ENCODE measurements around the gene GSTA5.
"Not testable (repeated sequence)": the region's sequence is repeated elsewhere in the genome, so short reads cannot be mapped to it uniquely, and the experiment has no call there.

Gene GSTA5

DNA sequence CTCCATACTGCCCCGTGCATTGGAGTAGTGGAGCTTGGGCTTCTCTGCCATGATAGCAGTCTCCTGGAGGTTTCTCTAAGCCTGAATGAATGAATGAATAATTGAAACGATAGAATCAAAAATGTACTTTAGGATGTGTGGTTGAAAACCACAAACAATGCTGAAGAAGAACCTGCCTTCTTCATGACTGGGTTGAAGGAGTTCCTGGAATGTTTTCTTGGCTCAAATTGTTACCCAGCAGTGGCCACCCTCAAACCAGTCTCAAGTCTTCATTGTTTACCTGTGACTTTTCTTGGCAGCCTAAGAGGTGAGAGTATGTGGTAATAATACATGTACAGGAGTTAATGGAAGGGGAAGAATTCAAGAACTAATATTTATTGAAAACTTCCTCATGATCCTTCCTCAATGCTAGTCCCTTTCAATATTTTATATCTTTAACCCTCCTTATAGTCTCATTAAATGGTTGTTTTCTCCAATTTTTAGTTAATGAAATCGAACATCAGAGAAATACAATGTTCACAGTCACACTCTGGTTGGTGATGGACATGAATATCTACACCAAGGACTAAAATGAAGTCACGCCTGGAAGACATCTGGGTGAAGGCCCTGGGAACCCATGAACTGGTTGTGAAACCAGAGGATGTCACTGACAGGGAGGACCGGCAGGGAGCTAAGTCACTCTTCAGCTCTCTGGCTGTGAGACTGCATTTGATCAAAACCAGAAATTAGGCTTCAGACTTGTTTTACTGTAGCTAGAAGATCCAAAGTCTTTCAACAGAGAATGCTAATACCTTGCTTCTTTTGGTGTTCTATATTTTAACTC is at the start of gene GSTA5:
Gene GSTA5 (minus strand): TSS at position 51 of the 823 bp plus-strand sequence.
- no peak for DNase-seq

DNA sequence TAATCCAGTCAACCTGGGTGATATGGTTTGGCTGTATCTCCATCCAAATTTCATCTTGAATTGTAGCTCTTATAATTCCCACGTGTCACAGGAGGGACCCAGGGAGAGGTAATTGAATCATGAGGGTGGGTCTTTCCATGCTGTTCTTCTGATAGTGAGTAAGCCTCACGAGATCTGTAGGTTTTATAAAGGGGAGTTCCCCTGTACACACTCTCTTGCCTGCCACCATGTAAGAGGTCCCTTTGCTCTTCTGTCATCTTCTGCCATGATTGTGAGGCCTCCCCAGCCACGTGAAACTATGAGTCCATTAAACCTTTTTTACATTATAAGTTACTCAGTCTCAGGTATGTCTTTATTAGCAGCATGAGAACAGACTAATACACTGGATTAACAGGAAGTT is 49.4 kb upstream of the GSTA5 start:
- DNase-seq = no peak

DNA sequence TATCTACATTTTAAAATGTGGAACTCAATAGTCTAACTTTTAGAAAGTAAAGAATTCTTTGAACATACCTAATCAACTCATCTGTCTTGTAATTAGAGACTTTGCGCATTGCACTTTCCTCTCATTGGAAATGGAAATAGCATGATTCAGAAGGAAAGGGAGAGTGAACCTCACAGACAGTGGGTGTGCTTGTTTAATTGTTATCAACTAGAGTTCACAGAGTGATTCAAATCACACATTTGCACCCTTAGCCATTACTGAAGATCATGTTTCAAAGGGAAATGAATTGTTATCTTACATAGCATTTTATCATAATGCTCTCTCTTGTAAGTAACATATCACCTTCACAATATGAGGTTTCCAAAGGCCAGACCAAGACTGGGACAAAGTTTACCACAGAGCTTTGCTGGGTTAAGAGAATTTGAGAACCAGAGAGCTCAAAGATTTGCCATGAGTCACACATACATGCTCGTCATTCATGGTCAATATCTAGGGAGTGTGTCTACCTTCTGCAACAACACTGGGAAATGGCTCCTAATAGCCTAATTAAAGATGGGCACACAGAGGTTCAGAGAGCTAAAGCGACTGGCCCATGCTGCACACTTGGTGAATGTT is 47.4 kb upstream of the GSTA5 start:
- no peak for DNase-seq

DNA sequence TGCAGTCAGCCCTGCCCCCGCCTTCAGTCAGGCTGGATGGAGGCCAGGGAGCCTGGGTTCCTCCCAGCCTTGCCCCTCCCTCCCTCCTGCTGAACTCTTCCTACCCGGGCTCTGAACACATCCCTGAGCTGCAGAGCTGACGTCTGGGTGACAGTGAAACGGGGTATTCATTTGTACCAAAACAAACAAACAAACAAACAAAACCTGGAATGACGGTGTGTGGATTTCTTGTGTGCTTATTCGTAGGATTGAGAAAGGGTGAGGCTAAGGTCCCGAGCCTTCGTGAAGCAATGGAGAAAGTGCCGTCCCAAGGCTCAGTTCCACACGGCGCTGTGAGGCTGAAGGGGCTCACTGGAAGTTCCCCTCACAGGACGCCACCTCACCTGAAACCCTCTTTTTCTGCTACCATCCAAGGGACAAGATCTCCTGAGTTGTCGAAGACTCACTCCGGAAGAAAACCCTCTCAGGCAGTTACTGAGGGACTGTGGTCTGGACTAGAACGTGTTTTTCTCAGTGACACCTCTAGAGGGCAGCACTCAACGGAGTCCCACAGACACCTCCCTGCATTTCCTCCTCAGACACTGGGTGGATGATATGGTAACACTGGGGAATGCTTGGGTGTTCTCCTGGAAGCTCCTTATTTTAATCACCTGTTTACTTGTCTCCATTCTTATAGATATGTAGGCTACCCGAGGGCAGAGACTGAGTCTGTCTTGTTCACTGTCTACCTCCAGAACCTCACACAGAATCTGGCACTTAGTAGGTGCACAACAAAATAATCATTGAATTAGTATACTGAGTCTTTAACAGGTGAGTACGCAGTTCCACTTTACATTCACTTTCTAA is 41.6 kb upstream of the GSTA5 start:
- DNase-seq = peak; percentile 21 to 55

DNA sequence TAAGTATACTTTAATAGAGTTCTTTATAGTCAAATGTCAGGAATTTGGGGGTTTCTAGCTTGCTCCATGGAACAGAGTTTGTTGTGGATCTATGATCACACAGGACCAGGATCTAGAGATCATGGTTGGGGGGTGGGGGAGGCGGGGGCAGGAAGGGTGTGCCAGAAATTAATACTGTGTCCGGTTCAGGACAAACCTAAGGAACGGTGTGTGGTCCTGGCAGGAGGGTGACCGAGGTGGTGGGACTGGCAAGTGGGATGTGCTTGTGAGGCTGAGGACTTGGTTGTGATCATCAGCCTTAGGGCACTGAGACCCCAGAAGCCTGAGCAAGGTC is 41.0 kb upstream of the GSTA5 start:
- DNase-seq = no peak

DNA sequence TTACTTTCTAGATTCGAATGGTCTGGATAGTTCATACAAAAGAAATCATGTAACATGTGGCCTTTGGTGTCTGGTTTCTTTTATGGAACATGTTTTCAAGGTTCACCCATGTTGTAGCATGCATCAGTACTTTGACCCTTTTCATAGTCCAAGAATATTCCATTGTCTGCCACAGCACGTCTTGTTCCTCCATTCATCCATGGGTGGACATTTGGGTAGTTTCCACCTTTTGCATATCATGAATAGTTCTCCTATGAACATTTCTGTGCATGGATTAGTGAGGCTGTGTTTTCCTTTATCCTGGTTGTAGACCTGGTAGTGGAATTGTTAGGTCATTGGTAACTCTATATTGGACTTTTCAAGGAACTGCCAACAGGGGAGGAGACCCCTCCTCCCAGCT is 37.2 kb upstream of the GSTA5 start:
- no peak for DNase-seq

DNA sequence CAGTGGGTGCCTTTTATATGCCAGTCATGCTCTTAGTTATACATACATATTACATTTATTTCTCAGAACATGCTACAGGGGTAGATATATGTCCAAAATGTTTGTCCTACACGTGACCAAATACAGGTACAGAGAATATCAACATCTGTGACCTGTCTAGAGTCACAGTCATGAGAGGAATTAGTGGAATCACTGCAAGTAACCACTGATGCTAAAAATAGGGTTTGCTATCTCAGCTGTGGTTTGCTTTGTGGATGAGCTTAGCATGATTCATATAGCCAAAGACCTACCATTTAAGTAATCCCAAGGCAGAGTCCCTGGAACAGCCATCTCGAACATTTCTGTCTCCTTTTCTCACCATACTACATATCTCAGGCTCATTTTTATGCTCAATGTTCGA is 36.6 kb upstream of the GSTA5 start:
- no peak for DNase-seq

DNA sequence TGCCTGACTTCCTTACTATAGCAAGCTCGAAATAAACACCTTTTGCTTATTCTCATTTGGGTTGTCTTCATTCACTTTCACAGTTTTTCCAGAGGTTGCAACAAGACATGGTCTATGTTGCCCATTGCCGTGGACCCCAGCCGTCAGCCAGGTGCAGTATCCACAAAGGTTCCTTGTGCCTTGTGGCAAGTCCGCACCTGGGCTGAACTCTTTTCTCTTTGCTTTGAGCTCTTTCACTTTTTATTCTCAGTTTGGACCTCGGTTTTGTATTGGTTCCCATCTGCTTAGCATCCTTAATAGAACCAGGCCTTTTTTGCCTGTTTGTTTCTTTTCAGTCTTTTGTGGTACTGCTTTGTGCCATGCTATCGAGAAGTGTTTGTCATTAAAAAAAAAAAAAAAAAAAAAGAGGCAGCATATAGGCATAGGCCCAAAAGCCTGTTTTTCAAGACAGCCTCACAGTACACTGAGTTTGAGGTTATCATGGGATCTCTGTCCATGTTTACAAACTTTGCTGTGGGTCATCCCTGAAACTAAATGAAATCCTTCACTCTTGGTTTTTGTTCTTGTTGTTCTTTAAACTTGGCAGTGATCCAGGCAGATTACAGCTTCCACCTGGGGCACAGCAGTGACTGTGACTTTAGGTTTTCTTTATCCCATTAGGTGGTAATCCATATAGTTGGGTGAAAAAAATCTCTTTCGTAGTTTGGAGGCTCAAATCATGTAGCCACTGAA is 35.6 kb upstream of the GSTA5 start:
- no peak for DNase-seq

DNA sequence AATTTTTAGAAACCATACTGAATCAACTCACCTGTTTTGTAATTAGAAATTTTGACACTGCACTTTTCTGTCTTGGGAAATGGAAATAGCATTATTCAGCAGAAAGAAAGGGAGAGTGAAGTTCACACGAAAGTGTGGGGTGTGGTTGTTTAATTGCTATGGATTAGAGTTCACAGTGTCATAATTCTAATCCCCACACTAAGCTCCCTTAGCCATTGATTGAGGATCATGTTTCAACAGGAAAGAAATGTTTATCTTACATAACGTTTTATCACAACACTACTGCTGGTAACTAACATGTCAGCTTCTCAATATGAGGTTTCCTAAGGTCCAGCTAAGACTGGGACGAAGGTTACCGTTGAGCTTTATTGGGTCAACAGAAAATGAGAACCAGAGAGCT is 31.4 kb upstream of the GSTA5 start:
- DNase-seq = no peak

DNA sequence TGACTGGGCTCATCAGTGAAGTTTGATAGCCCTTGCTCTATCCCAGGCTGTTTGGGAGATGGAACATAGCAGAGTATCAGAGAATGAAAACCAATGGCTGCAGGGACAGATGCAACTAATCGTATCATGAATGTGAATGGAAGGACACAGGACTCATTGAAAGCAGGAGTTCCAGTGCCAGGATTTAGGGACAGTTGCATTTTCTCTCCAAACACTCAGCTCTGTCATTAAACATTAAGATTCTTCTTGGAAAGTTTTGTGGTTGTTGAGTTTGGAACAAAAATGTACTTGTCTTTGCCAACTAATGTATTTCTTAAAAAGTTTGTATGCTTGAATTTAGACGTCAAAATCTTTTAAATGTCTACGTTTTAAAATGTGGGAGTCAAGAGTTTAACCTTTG is 31.0 kb upstream of the GSTA5 start:
- no peak for DNase-seq

DNA sequence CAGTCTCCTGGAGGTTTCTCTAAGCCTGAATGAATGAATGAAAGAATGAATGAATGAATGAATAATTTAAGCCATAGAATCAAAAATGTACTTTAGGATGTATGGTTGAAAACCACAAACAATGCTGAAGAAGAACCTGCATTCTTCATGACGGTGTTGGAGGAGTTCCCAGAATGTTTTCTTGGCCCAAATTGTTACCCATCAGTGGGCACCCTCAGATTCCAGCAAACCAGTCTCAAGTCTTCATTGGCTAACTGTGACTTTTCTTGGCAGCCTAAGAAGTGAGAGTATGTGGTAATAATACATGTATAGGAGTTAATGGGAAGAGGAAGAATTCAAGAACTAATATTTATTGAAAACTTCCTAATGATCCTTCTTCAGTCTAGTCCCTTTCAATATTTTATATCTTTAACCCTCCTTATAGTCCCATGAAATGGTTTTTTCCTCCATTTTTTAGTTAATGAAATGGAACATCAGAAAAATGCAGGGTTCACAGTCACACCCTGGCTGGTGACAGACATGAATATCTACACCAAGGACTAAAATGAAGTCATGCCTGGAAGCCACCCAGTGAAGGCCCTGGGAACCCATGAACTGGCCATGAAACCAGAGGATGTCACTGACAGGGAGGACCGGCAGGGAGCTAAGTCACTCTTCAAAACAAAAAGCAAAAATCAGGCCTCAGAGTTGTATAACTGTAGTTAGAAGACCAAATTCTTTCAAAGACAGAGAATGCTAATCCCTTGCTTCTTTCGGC is 29.9 kb upstream of the GSTA5 start:
- not testable (repeated sequence) for DNase-seq

DNA sequence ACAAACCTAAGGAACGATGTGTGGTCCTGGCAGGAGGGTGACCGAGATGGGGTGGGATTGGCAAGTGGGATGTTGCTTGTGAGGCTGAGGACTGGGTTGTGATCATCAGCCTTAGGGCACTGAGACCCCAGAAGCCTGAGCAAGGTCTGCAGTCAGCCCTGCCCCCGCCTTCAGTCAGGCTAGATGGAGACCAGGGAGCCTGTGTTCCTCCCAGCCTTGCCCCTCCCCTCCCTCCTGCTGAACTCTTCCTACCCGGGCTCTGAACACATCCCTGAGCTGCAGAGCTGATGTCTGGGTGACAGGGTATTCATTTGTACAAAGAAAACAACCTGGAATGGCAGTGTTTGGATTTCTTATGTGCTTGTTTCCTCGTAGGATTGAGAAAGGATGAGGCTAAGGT is 28.3 kb upstream of the GSTA5 start:
- not testable (repeated sequence) for DNase-seq

DNA sequence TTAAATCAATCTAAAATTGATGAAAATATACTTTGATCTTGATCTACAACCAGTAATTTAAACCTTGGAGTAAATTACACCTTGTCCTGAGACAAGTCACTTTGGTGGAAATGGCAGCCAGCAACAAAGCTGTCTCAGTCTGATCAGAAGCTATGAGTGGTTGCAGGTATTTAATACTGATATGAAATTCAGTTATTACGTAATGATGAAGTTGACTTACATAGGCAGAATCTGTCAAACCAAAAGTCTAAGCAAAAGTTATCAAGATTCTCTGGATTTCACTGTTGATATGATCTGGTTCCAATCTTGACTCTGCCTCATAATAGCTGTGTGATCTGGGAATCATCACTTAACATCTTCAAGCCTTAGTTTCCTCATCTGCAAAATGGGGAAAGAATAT is 27.6 kb upstream of the GSTA5 start:
- no peak for DNase-seq

DNA sequence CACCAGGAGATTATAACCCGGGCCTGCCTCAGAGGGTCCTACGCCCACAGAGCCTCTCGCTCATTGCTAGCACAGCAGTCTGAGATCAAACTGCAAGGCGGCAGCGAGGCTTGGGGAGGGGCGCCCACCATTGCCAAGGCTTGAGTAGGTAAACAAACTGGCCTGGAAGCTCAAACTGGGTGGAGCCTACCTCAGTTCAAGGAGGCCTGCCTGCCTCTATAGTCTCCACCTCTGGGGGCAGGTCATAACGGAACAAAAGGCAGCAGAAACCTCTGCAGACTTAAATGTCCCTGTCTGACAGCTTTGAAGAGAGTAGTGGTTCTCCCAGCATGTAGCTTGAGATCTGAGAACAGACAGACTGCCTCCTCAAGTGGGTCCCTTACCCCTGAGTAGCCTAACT is 20.5 kb upstream of the GSTA5 start:
- not testable (repeated sequence) for DNase-seq

DNA sequence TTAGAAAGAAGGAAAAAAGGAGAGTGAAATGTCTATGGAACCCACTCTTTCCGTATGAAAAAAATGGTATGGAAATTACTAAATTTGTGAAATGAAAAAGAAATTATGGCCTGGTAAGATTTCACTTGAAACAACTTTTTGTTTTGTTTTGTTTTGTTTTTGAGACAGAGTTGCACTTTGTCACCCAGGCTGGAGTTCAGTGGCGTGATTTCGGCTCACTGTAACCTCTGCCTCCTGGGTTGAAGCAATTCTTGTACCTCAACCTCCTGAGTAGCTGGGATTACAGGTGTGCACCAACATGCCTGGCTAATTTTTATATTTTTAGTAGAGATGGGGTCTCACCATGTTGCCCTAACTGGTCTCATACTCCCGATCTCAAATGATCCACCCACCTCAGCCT is 17.8 kb upstream of the GSTA5 start:
- no peak for DNase-seq

DNA sequence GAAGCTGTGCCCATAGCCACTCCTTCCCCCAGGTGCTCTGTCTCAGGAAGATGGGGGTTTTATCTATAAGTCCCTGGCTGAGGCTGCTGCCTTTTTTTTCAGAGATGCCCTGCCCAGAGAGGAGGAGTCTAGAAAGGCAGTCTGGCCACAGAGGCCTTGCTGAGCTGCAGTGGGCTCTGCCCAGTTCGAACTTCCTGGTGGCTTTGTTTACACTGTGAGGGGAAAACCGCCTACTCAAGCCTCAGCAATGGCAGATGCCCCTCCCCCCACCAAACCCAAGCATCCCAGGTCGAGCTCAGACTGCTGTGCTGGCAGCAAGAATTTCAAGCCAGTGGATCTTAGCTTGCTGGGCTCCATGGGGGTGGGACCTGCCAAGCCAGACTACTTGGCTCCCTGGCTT is 15.5 kb upstream of the GSTA5 start:
- DNase-seq = not testable (repeated sequence)

DNA sequence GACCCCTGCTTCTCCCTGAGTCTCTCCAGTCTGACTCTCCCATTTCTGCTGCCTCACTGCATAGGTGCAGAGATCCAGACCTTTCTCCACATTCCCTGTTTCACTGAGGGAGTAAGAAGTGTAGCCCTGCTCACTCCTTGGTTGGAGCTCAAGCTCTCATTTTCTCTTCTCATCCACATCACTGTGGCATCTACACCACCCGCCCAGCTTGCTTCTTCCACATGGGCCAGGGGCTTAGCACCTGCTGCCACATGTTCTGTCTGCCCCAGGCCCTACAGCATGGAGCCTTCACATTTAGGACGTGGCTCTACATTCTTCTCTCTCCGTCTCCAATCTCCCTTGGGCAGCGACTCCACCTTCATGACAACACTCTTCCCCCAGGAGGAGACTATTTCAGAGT is 8.5 kb upstream of the GSTA5 start:
- DNase-seq = no peak

DNA sequence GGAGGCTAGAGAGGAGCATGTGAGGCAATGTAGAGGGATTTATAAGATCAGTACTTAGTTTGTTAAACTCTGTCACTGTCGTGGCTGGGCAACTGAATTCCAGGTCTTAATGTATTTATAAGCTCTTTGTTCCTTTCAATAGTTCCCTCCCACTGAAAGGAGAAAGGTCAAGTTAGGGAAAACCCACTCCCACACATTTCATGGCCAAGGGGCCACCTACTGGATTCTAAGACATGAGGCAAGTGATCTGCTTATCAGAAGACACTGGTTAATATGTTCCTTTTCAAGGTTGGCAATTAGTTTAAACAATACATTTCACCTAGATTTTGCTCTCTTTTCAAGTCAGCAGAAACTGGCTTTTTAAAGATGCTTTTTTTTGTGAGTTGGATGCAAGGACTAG is 5.4 kb upstream of the GSTA5 start:
- no peak for DNase-seq

DNA sequence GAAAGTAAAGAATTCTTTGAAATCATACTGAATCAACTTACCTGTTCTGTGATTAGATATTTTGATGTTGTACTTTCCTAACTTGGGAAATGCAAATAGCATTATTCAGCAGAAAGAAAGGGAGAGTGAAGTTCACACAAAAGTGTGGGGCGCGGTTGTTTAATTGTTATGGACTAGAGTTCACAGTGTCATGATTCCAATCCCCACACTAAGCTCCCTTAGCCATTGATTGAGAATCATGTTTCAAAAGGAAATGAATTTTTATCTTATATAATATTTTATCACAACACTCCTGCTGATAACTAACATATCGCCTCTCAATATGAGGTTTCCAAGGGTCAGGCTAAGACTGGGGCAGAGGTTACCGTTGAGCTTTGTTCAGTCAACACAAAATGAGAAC is 3.0 kb upstream of the GSTA5 start:
- DNase-seq = no peak

DNA sequence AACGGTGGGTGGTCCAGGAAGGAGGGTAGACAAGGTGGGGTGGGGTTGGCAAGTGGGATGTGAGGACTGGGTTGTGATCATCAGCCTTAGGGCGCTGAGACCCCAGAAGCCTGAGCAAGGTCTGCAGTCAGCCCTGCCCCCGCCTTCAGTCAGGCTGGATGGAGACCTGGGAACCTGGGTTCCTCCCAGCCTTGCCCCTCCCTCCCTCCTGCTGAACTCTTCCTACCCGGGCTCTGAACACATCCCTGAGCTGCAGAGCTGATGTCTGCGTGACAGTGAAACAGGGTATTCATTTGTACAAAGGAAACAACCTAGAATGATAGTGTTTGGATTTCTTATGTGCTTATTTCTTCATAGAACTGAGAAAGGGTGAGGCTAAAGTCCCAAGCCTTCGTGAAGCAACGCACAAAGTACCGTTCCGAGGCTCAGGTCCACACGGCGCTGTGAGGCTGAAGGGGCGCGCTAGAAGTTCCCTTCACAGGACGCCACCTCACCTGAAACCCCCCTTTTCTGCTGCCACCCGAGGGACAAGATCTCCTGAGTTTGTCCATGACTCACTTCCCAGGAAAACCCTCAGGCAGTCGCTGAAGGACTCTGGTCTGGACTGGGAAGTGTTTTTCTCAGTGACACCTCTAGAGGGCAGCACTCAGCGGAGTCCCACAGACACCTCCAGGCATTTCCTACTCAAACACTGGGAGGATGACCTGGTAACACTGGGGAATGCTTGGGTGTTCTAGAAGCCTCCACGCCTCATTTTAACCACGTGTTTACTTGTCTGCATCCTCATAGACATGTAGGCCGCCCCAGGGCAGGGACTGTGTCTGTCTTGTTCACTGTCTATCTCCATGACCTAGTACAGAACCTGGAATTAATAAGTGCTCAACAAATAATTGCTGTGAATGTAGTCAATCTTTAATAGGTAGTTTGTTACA is 1.2 kb downstream of the GSTA5 start:
- peak; percentile 22 to 61 for DNase-seq

DNA sequence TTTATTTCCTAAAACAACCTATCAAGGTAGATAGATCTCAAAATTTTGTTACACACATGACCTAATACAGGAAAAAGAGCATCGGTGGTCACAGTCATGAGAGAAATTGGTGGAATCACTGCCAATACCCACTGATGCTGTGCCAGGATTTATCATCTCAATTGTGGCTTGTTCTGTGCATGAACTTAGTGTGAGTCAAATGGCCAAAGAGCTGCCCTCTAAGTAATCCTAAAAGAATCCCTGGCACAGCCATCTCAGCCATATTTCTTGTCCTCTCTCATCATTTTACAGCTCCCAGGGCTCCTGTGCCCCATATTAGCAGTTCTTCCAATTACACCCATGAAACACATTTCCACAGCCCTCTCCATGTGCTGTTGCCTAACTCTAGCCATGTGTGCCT is 6.1 kb downstream of the GSTA5 start:
- DNase-seq = no peak
